ACC112 (cell line): ENCODE measurements around the gene DENND6A.

Source experiments
- H2AFZ ChIP-seq: fragments of 200-600 bp; sonication (generic); one replicate; pipeline ENCODE4 v1.6.0; 2017; ENCODE audit warnings: antibody characterized with exemption, low read length; ENCODE audit not compliant: unreplicated experiment
- H3K27ac ChIP-seq: fragments of 200-600 bp; sonication (generic); 2 replicates; pipeline ENCODE4 v1.5.1; 2014; ENCODE audit warnings: low read depth, mild to moderate bottlenecking, antibody characterized with exemption, low read length, moderate library complexity
- H3K27me3 ChIP-seq: fragments of 200-600 bp; sonication (generic); 2 replicates; pipeline ENCODE4 v1.6.1; 2014; ENCODE audit warnings: mild to moderate bottlenecking, antibody characterized with exemption, low read length, moderate library complexity, mixed read lengths; ENCODE audit not compliant: insufficient read depth
- H3K36me3 ChIP-seq: fragments of 200-600 bp; sonication (generic); 2 replicates; pipeline ENCODE4 v1.6.1; 2016; ENCODE audit warnings: mild to moderate bottlenecking, antibody characterized with exemption, low read length, moderate library complexity, mixed read lengths; ENCODE audit not compliant: insufficient read depth
- H3K4me1 ChIP-seq: fragments of 200-600 bp; sonication (generic); one replicate; pipeline ENCODE4 v1.6.1; 2016; ENCODE audit warnings: low read length, mixed read lengths; ENCODE audit not compliant: insufficient read depth, unreplicated experiment, control insufficient read depth
- H3K4me3 ChIP-seq: fragments of 200-600 bp; sonication (generic); 2 replicates; pipeline ENCODE4 v1.5.1; 2014; ENCODE audit warnings: mild to moderate bottlenecking, low read depth, low read length
- H3K79me2 ChIP-seq: fragments of 200-600 bp; sonication (generic); one replicate; pipeline ENCODE4 v1.6.0; 2016; ENCODE audit warnings: low read length; ENCODE audit not compliant: control insufficient read depth, unreplicated experiment, insufficient read depth

Gene DENND6A

GRCh38 chr3:57673156-57673555, 19.7 kb downstream of the DENND6A start:
- H3K36me3 ChIP-seq: no peaks in the 10 kb centered on the region
- no peak overlapping the region for H2AFZ ChIP-seq
- H3K4me1 ChIP-seq: no peaks in the 10 kb centered on the region
- H3K4me3 ChIP-seq: no peak overlapping the region
- H3K27me3 ChIP-seq: no peaks in the 10 kb centered on the region
- no peak overlapping the region for H3K27ac ChIP-seq
- peaks cover 9% of the 10 kb centered on the region for H3K79me2 ChIP-seq

- H3K4me1 ChIP-seq: peaks cover 8% of the 10 kb centered on the region
- peaks cover 6% of the 10 kb centered on the region for H3K36me3 ChIP-seq
- no peaks in the 10 kb centered on the region for H3K27me3 ChIP-seq
- peaks cover 8% of the 10 kb centered on the region for H3K79me2 ChIP-seq
- H3K27ac ChIP-seq: no peak overlapping the region
- no peak overlapping the region for H2AFZ ChIP-seq
- H3K4me3 ChIP-seq: no peak overlapping the region
These were observed 22.3 kb downstream of the DENND6A start for GRCh38 chr3:57670543-57670942.

- peaks cover 10% of the 10 kb centered on the region for H3K4me1 ChIP-seq
- H2AFZ ChIP-seq: no peak overlapping the region
- H3K27me3 ChIP-seq: no peaks in the 10 kb centered on the region
- H3K27ac ChIP-seq: peak overlapping the region; percentile 55
- no peak overlapping the region for H3K4me3 ChIP-seq
- H3K36me3 ChIP-seq: peaks cover 21% of the 10 kb centered on the region
- H3K79me2 ChIP-seq: no peaks in the 10 kb centered on the region
These were observed 31.5 kb downstream of the DENND6A start for GRCh38 chr3:57661404-57661803.

GRCh38 chr3:57659806-57660439, 33.0 kb downstream of the DENND6A start:
- H3K36me3 ChIP-seq: 0 out of 2 replicates have a peak, but pooled peaks cover 10% of the 10 kb centered on the region

GRCh38 chr3:57659004-57659673, 33.7 kb downstream of the DENND6A start:
- Histone ChIP-seq H3K27me3 (no peaks in the 10 kb centered on the region), H3K4me3 (no peak overlapping the region), H3K27ac (no peak overlapping the region), H3K4me1 (peaks cover 8% of the 10 kb centered on the region), H3K79me2 (no peaks in the 10 kb centered on the region), H3K36me3 (peaks cover 14% of the 10 kb centered on the region; the same call in 1 of the 2 replicates), H2AFZ (no peak overlapping the region)

More at GRCh38 chr3:57659806-57660439, 33.0 kb downstream of the DENND6A start:
- H2AFZ ChIP-seq: no peak overlapping the region
- H3K4me3 ChIP-seq: no peak overlapping the region
- no peaks in the 10 kb centered on the region for H3K27me3 ChIP-seq
- no peaks in the 10 kb centered on the region for H3K79me2 ChIP-seq
- H3K4me1 ChIP-seq: peaks cover 8% of the 10 kb centered on the region
- H3K27ac ChIP-seq: no peak overlapping the region

- Histone ChIP-seq H3K27me3 (no peaks in the 10 kb centered on the region), H3K4me3 (no peak overlapping the region), H2AFZ (no peak overlapping the region), H3K27ac (no peak overlapping the region), H3K36me3 (peaks cover 10% of the 10 kb centered on the region; the same call in 1 of the 2 replicates), H3K4me1 (peaks cover 8% of the 10 kb centered on the region), H3K79me2 (no peaks in the 10 kb centered on the region)
These were observed 34.3 kb downstream of the DENND6A start for GRCh38 chr3:57658536-57658935.

GRCh38 chr3:57655727-57656126, 37.1 kb downstream of the DENND6A start:
- Histone ChIP-seq H2AFZ (no peak overlapping the region), H3K36me3 (peaks cover 21% of the 10 kb centered on the region; the same call in 1 of the 2 replicates), H3K27ac (no peak overlapping the region), H3K79me2 (no peaks in the 10 kb centered on the region), H3K4me3 (no peak overlapping the region), H3K4me1 (no peaks in the 10 kb centered on the region), H3K27me3 (no peaks in the 10 kb centered on the region)

GRCh38 chr3:57654267-57654666, 38.6 kb downstream of the DENND6A start:
- H3K4me3 ChIP-seq: no peak overlapping the region
- no peaks in the 10 kb centered on the region for H3K79me2 ChIP-seq
- no peaks in the 10 kb centered on the region for H3K4me1 ChIP-seq
- H3K27me3 ChIP-seq: no peaks in the 10 kb centered on the region
- H3K36me3 ChIP-seq: peaks cover 32% of the 10 kb centered on the region; the same call in 1 of the 2 replicates
- H2AFZ ChIP-seq: no peak overlapping the region
- H3K27ac ChIP-seq: no peak overlapping the region

- Histone ChIP-seq H3K79me2 (no peaks in the 10 kb centered on the region), H3K27me3 (no peaks in the 10 kb centered on the region), H2AFZ (no peak overlapping the region), H3K27ac (no peak overlapping the region), H3K36me3 (peaks cover 28% of the 10 kb centered on the region; the same call in 1 of the 2 replicates), H3K4me3 (no peak overlapping the region), H3K4me1 (no peaks in the 10 kb centered on the region)
These were observed 40.7 kb downstream of the DENND6A start for GRCh38 chr3:57652203-57652602.

- Histone ChIP-seq H3K4me3 (no peak overlapping the region), H2AFZ (no peak overlapping the region), H3K36me3 (peaks cover 18% of the 10 kb centered on the region; the same call in 1 of the 2 replicates), H3K27me3 (no peaks in the 10 kb centered on the region), H3K27ac (no peak overlapping the region), H3K79me2 (no peaks in the 10 kb centered on the region), H3K4me1 (no peaks in the 10 kb centered on the region)
These were observed 45.5 kb downstream of the DENND6A start for GRCh38 chr3:57647292-57647940.
